OCI-LY3 (cell line): ENCODE data around the gene SCG2.

Experiments
- CTCF ChIP-seq: fragments of 200-600, 300-600 bp; sonication (generic); IDR thresholded peaks from 2 replicates; pipeline ENCODE4 v1.5.1; 2014; ENCODE audit warnings: antibody characterized with exemption, low read length, low read depth
- EZH2phosphoT487 ChIP-seq: fragments of 200-600 bp; shearing (Covaris generic); IDR thresholded peaks from 2 replicates; pipeline ENCODE4 v1.6.1; 2018; ENCODE audit warnings: antibody characterized with exemption, mixed run types, low read depth

GRCh38 chr2:223625652-223626051 lies 23.5 kb upstream of the SCG2 start:
- TF ChIP-seq CTCF (no peak), EZH2phosphoT487 (no peak)
